ENCODE data around the gene IRAK3.
A peak's percentile ranks its signal among the peaks of the same experiment; 100 is the strongest.
"Not testable (repeated sequence)": the region's sequence is repeated elsewhere in the genome, so short reads cannot be mapped to it uniquely, and the experiment has no call there.

The IRAK3 gene

GRCh38 chr12:66301944-66302826 lies 113.2 kb downstream of the IRAK3 start, which contains the start of gene HELB:
Gene HELB (plus strand): TSS chr12:66302493. CDS start chr12:66302604, 111 bp downstream.
- DNase-seq (ENCODE audit: extremely low read depth in 1 of 2, low read depth in 1 of 2) = peak; percentile 88 to 98

DNA sequence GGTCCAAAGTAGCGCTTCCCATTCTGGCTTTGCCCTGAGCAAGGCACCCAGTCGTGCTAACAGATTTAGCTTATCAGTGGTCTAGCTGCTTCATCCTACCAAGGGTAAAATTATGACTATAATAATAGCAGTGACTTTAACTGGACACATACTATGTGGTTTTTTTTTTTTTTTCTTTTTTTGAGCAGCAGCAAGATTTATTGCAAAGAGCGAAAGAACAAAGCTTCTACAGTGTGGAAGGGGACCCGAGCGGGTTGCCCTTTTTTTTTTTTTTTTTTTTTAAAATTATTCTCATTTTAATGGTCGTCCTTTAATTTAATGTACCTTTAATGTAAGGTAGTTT lies 113.8 kb downstream of the IRAK3 start:
- no peak for DNase-seq (ENCODE audit: extremely low read depth in 1 of 2, low read depth in 1 of 2)

- DNase-seq (ENCODE audit: extremely low read depth in 1 of 2, low read depth in 1 of 2) = not testable (repeated sequence)
Observed at GRCh38 chr12:66303316-66303804, 114.3 kb downstream of the IRAK3 start.
